ENCODE results near the gene PSG2.
"Not testable (repeated sequence)": the region's sequence is repeated elsewhere in the genome, so short reads cannot be mapped to it uniquely, and the experiment has no call there.

PSG2 gene

GRCh38 chr19:43078311-43078710 is 4.2 kb downstream of the PSG2 start:
- no peak for DNase-seq

GRCh38 chr19:43077881-43078280 is 4.6 kb downstream of the PSG2 start:
- not testable (repeated sequence) for DNase-seq

- DNase-seq: not testable (repeated sequence)
Measured at GRCh38 chr19:43062418-43062817, 20.1 kb downstream of the PSG2 start.

GRCh38 chr19:43061326-43061725 is 21.2 kb downstream of the PSG2 start:
- not testable (repeated sequence) for DNase-seq

- not testable (repeated sequence) for DNase-seq
Measured at GRCh38 chr19:43060254-43060653, 22.2 kb downstream of the PSG2 start.

- DNase-seq: not testable (repeated sequence)
Measured at GRCh38 chr19:43059482-43059881, 23.0 kb downstream of the PSG2 start.

- DNase-seq: not testable (repeated sequence)
Measured at GRCh38 chr19:43058440-43058839, 24.1 kb downstream of the PSG2 start.

- DNase-seq: not testable (repeated sequence)
Measured at GRCh38 chr19:43047966-43048365, 34.5 kb downstream of the PSG2 start.

- not testable (repeated sequence) for DNase-seq
Measured at GRCh38 chr19:43046578-43046977, 35.9 kb downstream of the PSG2 start.

- not testable (repeated sequence) for DNase-seq
Measured at GRCh38 chr19:43043492-43044180, 38.9 kb downstream of the PSG2 start.

GRCh38 chr19:43031645-43032044 is 50.9 kb downstream of the PSG2 start:
- not testable (repeated sequence) for DNase-seq

GRCh38 chr19:43028866-43029265 is 53.6 kb downstream of the PSG2 start:
- DNase-seq: no peak

- not testable (repeated sequence) for DNase-seq
Measured at GRCh38 chr19:43027985-43028384, 54.5 kb downstream of the PSG2 start.

GRCh38 chr19:43027061-43027460 is 55.4 kb downstream of the PSG2 start:
- not testable (repeated sequence) for DNase-seq

GRCh38 chr19:43026369-43026768 is 56.1 kb downstream of the PSG2 start, which contains the start of gene PSG11:
TSS of gene PSG11 (minus strand) at chr19:43026469. CDS start at chr19:43026372, 97 bp downstream.
- not testable (repeated sequence) for DNase-seq

- DNase-seq: not testable (repeated sequence)
Measured at GRCh38 chr19:43022098-43022497, 60.4 kb downstream of the PSG2 start.

- not testable (repeated sequence) for DNase-seq
Measured at GRCh38 chr19:43021629-43022028, 60.9 kb downstream of the PSG2 start.

- DNase-seq: peak in 1 of 58 donors; percentile 9
Measured at GRCh38 chr19:43019588-43019987, 62.9 kb downstream of the PSG2 start.
